Stimulated activated CD8-positive, alpha-beta memory T cell treated with anti-CD3 and anti-CD28 coated beads, Interleukin-4, amount 100 ng/mL, for 1 hour (primary cell): ENCODE results near the gene LRTM1.

Experiments
- DNase-seq, 2 donors: peaks; one replicate each; pipeline ENCODE4 v3.0.0-alpha.2; 2020; ENCODE audit warnings: low read depth in 2 of 2, low spot score in 1 of 2

Gene LRTM1

DNA sequence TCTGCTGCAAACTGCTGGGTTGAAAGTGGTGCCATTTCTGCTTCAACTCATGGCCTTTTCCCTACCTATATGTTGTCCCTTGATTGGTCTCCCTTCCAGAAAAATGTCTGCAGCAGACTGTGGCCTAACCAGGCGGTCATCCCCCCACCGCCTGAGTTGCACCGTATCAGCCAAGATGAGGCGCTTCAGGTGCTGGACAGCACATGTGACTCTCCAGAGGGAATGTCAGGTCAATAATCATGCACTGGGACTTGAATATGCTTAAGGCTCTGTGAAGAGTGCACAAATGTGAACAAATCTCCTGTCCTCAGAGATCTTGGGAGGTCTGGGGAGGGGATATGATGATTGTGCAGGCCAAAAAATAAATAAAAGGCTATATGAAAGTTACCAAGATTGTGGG, 32.2 kb downstream of the LRTM1 start:
- no peak for DNase-seq

- DNase-seq = no peak
Measured at GRCh38 chr3:54892168-54892567, 35.7 kb downstream of the LRTM1 start.

GRCh38 chr3:54891540-54891897, 36.3 kb downstream of the LRTM1 start:
- DNase-seq = no peak

- DNase-seq = no peak
Measured at GRCh38 chr3:54889731-54890130, 38.1 kb downstream of the LRTM1 start.

DNA sequence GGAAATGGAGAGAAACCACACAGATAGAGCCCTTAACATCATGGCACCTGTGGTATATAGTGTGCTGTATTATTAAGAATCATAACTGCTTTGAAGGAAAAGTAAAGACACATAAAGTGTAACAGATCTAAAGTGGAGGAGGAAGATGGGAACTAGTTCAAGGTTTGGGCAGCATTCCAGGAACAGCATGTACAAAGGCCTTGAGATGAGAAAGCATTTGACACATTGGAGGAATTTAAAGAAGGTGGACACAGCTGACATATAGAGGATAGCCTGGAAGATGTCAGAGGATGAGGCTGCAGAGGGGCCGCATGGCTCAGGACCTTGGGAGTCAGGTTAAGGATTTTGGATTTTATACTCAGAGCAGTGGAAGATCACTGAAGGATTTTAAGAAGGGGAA, 39.0 kb downstream of the LRTM1 start:
- no peak for DNase-seq

DNA sequence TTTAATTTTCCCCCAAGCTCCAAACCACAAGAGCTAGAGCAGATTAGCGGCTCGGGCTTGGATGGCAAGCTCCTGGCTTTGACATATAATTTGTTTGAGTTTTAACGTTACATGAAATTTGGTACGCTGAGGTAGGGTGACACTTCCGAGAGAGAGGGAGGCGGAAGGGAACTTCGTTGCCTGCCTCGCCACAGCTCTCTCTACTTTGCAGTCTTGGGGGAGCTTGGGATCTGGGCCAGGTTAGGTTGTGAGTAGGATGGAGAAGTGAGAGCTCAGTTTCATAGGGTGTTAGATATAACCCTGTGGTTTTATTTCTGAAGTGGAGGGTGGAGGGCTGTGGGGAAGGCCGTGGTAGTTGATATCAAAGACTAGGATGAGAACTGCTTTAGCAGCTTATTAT, 39.7 kb downstream of the LRTM1 start:
- no peak for DNase-seq

DNA sequence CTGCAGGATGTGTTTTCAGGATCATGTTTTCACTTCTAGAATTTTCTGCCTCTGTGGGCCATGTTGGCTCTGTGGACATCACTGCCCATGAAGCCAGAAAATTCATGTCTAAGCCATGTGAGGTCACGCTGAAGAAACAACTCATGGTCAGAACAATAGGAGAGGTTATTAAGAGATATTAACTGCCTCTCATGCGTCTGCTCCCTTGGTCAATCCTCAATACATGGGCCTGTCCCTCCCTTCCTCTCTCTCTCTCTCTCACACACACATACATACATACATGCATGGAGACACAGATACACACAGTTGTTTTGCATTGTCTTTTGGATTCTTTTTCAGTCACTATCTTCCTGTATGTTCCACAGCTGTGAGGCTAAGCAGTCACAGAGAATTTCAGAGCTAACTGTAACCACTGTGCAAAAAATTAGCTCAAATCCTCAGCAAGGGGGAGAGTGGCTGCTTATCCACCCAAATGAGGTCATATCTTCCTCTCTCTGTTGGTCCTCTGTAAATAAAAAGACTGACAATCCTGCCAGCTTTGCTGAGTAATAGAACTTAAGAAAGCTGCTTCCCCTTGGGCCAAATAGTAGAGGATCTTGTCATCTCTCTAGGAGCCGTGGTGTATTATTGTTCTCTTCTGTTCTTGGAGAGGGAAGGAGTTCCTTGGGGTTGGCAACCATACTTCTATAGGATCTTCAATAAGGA, 45.6 kb downstream of the LRTM1 start:
- no peak for DNase-seq

- no peak for DNase-seq
Measured at GRCh38 chr3:54878145-54878544, 49.7 kb downstream of the LRTM1 start.

- DNase-seq = no peak
Measured at GRCh38 chr3:54877730-54878129, 50.1 kb downstream of the LRTM1 start.

DNA sequence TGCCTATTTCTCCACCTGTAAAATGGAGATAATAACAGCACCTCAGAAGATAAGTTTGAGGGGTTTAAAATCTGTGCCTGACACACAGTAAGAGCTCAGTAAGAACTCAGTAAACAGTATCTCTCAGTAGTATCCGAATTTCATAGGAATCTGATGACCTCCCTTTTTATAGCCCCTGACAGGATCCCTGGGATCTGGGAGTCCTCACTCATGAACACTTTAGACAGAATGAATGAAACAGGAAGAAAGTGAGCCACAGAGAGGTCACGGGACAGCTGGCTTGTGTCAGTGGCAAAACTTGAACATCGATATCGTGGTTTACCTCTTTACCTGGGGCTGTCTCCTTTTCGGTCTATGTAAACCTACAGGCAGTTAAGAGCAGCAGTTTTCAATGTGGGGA, 51.2 kb downstream of the LRTM1 start:
- DNase-seq = no peak

- DNase-seq = no peak
Measured at GRCh38 chr3:54875596-54876268, 52.1 kb downstream of the LRTM1 start.

GRCh38 chr3:54874816-54875556, 52.9 kb downstream of the LRTM1 start:
- DNase-seq = no peak

DNA sequence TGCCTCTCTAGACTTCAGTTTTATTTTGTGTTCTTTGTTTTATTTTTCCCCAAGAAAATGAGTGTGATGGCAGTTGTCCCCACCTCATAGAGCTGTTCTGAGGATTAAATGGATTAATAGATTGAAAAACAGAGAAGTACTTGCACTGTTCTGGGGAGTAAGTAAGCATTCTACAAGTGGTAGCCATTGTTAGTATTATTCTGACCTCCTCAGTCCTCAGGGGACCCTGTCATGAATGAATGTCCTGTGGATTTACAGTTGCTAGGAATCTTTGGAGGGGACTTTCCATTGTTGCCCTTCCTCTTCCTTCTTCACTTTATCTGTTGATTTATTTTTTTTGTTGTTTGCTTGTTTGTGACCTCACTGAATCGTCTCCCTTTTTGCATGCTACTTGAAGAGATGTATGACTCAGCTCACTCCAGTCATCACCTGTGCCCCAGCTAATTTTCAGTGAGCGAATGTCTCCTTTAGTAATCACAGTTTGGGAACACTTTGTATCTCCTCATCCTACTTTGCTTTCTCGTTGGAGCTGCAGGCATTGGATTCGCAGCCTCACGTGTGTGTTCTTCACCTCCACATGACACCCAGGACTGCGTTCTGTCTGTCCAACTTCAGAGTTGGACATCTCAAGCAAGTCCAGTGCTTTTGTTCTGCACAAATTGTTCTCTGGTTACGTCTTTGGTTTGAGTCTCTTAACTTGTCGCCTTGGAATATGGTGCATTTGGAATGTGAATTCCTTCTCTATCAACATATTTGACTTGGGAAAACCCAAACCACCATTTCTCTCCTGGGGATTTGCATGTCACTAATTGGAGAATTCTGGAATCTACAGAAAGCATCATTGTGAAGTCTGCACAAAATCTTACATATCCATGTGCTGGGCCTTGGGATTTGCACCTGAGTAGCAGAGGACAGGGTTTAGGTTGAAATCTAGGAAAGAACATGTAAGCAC, 54.5 kb downstream of the LRTM1 start:
- no peak for DNase-seq

- no peak for DNase-seq
Measured at GRCh38 chr3:54871867-54872266, 56.0 kb downstream of the LRTM1 start.

- DNase-seq = no peak
Measured at GRCh38 chr3:54870423-54870822, 57.4 kb downstream of the LRTM1 start.
